SK-N-SH (cell line): ENCODE results near the gene GAS6. TPM values are rescaled to one million over a fixed set of nuclear protein-coding genes. Genes with fewer than 3 reads are reported as not detected.

ENCODE experiments used
- EP300 ChIP-seq, 2 experiments: IDR thresholded peaks; 2 replicates each; pipeline versions ENCODE4 v1.4.0 to v1.6.1; 2012; ENCODE audit warnings: borderline replicate concordance in 1 of 2, low read depth in 1 of 2, low read length in 1 of 2
- EZH2phosphoT487 ChIP-seq: fragments of 200-600 bp; sonication (generic); IDR thresholded peaks from 2 replicates; pipeline ENCODE4 v1.6.1; 2017; ENCODE audit warnings: low read depth, mixed run types, mild to moderate bottlenecking, antibody characterized with exemption, moderate library complexity, borderline replicate concordance
- FOSL2 ChIP-seq: IDR thresholded peaks from 2 replicates; pipeline ENCODE4 v1.4.0; 2012; ENCODE audit warnings: low read depth, mild to moderate bottlenecking, moderate library complexity, borderline replicate concordance
- FOXM1 ChIP-seq: IDR thresholded peaks from 2 replicates; pipeline ENCODE4 v1.4.0; 2012; ENCODE audit warnings: low read depth, mild to moderate bottlenecking
- JUND ChIP-seq: IDR thresholded peaks from 2 replicates; pipeline ENCODE4 v1.4.0; 2012
- MAX ChIP-seq: IDR thresholded peaks from 2 replicates; pipeline ENCODE4 v1.4.0; 2012; ENCODE audit warnings: low read depth
- MXI1 ChIP-seq: IDR thresholded peaks from 2 replicates; pipeline ENCODE4 v1.6.1; 2012; ENCODE audit warnings: mild to moderate bottlenecking, low read depth, low read length, improper control_type of control experiment
- NFIC ChIP-seq: IDR thresholded peaks from 2 replicates; pipeline ENCODE4 v1.4.0; 2012; ENCODE audit warnings: borderline replicate concordance
- NRF1 ChIP-seq: IDR thresholded peaks from 2 replicates; pipeline ENCODE4 v1.6.1; 2012; ENCODE audit warnings: low read depth, mild to moderate bottlenecking, low read length
- POLR2AphosphoS5 ChIP-seq: IDR thresholded peaks from 2 replicates; pipeline ENCODE4 v1.6.1; 2012; ENCODE audit warnings: low read depth, low read length
- RAD21 ChIP-seq: IDR thresholded peaks from 2 replicates; pipeline ENCODE4 v1.6.1; 2012; ENCODE audit warnings: mild to moderate bottlenecking, low read length
- RCOR1 ChIP-seq: fragments of 150-350 bp; IDR thresholded peaks from 2 replicates; pipeline ENCODE4 v1.6.1; 2017; ENCODE audit warnings: antibody characterized with exemption, low read length
- REST ChIP-seq: IDR thresholded peaks from 2 replicates; pipeline ENCODE4 v1.6.1; 2012; ENCODE audit warnings: mild to moderate bottlenecking, low read depth, low read length, moderate library complexity
- RFX5 ChIP-seq: IDR thresholded peaks from 2 replicates; pipeline ENCODE4 v1.6.1; 2012; ENCODE audit warnings: mild to moderate bottlenecking, improper control_type of control experiment, low read length
- RXRA ChIP-seq: IDR thresholded peaks from 2 replicates; pipeline ENCODE4 v1.4.0; 2012; ENCODE audit warnings: low read depth, mild to moderate bottlenecking, borderline replicate concordance
- SMC3 ChIP-seq: IDR thresholded peaks from 2 replicates; pipeline ENCODE4 v1.6.1; 2012; ENCODE audit warnings: low read depth, low read length, improper control_type of control experiment
- USF2 ChIP-seq: fragments of 150-350 bp; IDR thresholded peaks from 2 replicates; pipeline ENCODE4 v1.6.1; 2017; ENCODE audit warnings: antibody characterized with exemption, low read length, low read depth, borderline replicate concordance
- YY1 ChIP-seq: IDR thresholded peaks from 2 replicates; pipeline ENCODE4 v1.4.0; 2012; ENCODE audit warnings: low read depth, mild to moderate bottlenecking
- polyA plus RNA-seq, 3 experiments: library from polyadenylated mRNA; depleted of rRNA; stranded (reverse); fragments of >200 nt; gene quantifications; 2 replicates each; pipeline ENCODE4 v1.2.3, GENCODE V29; 2012
- TF ChIP-seq, protein P1 (sequence below): fragments of 150-350 bp; IDR thresholded peaks from 2 replicates; pipeline ENCODE4 v1.6.1; 2016; ENCODE audit warnings: mild to moderate bottlenecking, low read depth, low read length

The GAS6 gene
- polyA plus RNA-seq, 1 of the 3 experiments (the other 2 are of a cell fraction): 380 TPM

DNA sequence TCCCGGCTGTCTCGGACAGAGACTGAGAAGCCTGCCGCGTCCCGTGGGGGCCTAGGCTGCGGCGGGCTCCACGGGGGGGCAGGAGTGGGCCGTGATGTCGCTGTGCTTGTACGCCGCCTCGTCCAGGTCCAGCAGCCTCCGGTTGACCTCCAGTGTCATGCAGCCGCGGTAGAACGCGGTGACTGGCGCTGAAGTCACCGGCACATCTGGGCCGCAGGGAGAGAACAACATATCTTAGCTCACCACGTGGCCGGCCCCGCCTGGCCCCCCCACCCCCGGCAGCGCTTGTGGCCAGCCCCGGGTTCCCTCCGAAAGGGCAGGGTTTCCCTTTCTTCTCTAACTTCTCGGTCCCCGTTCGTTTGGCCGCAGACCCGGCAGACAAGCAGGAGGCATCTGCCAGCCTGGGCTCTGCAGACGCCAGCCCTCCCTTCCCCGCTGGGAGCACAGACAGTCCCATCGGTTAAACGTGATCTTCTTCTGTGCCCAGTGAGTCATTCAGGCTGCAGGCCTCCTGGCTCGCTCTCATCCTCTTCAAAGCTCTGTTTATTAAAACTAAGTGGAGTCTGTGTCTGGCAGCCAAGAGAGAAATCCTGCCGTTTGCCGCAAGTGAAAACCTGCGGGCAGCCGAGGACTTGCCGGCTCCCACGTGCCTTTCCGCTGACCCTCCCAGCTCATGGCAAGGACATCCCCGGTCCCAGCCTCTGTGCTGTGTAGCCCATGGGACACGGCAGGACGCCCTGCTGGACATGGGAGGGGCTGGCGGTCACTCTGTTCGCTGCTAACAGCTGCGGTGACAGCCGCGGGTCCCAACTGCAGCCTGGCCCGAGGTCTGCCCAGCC lies 42.8 kb downstream of the GAS6 start (continued):
- TF ChIP-seq MAX (peak; percentile 96), EP300 (IDR thresholded peaks at IDR 0.05; ENCODE audit: borderline replicate concordance in 1 of 2, low read depth in 1 of 2, low read length in 1 of 2) (peak; percentile 54 to 89; a peak in 3 of 4 replicates), MXI1 (peak; percentile 91), EZH2phosphoT487 (no peak), JUND (peak; percentile 89), REST (no peak), NRF1 (no peak), FOXM1 (peak; percentile 58), NFIC (peak; percentile 92), SMC3 (peak; percentile 21; the same call in 1 of the 2 replicates), RCOR1 (no peak), RAD21 (peak; percentile 54), USF2 (no peak), FOSL2 (peak; percentile 89; the same call in 1 of the 2 replicates), RFX5 (no peak), POLR2AphosphoS5 (peak; percentile 58), RXRA (peak; percentile 84; the same call in 1 of the 2 replicates), YY1 (no peak; the same call in 1 of the 2 replicates)
- TF ChIP-seq, protein P1, sequence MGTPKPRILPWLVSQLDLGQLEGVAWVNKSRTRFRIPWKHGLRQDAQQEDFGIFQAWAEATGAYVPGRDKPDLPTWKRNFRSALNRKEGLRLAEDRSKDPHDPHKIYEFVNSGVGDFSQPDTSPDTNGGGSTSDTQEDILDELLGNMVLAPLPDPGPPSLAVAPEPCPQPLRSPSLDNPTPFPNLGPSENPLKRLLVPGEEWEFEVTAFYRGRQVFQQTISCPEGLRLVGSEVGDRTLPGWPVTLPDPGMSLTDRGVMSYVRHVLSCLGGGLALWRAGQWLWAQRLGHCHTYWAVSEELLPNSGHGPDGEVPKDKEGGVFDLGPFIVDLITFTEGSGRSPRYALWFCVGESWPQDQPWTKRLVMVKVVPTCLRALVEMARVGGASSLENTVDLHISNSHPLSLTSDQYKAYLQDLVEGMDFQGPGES: no peak
